Measurements from ENCODE around the gene KRT33A.

The KRT33A gene

DNA sequence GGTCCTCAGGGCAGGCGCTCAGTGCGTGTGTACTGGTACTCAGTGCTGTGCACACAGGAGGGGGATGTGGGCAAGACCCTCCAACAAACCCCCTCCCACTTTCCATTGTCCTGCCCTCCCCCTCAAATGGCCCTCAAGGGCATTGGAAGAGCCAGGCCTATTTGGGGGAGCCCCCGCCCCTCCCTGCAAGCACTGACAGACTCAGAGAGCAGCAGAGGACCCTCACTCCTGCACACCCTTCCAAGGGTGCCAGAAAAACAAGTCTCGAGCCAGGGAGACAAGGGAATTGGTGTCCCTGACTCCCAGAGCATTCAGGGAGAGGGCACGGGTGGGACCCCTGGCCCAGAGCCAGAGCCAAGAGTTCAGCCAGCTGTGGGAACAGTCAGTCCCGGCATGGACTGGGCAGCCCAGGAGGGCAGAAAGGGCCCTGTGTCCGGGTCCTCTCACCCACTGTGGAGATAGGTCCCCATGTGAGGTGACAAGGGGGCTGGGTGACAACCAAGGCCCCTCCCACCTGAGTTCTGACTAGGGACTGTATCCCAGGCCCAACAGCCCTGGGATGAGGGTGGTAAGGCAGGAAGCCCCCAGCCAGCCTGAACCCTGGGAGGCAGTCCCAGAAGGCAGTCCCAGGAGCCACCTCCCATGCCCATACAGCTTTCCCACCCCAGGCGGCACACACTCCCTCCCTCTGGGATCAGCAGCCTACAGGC lies 23.1 kb downstream of the KRT33A start:
- no peak for DNase-seq

DNA sequence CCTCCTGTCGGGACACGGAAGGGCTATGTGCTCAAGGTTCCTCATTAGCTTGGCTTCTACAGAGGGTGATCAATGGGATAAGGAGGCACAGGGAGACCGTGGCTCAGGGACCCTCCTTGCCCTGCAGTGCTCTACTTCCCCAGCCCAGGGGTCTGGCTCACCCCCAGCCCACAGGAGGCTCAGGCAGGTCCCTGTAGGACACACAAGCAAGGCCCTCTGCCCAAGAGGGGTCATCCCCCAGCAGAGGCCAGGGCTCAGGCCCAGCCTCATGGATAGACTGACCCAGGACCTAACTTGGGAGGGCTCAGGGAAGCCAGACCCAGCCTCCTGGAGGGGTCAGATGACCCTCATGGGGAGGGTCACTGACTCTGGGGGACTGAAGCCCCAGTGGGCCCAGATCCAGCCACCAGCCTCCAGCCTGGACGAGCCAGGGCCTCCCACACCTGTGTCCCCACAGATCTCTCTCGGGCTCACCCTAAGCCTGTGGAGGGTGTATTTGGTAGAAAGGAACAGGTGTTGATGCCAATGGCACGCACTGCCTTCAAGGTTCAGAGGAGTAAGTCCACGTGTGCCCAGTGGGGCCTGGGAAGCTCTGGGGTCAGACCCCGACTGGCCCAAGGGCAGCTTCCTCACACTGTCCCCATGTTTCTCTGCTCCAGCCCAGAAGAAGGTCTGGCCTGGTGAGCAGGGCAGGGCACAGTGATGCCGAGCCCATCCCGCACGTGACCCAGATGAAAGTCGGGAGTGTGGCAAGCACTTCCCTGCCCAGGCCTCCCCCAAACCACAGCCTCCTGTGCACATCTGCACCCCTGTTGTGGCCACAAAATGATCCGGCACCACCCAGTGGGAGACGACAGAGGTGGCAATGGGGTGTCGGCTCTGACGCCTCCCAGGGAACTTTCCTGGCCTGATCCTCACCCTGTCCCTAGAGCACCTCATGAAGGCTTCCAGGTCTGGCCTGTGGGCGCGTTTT lies 24.2 kb downstream of the KRT33A start:
- no peak for DNase-seq

DNA sequence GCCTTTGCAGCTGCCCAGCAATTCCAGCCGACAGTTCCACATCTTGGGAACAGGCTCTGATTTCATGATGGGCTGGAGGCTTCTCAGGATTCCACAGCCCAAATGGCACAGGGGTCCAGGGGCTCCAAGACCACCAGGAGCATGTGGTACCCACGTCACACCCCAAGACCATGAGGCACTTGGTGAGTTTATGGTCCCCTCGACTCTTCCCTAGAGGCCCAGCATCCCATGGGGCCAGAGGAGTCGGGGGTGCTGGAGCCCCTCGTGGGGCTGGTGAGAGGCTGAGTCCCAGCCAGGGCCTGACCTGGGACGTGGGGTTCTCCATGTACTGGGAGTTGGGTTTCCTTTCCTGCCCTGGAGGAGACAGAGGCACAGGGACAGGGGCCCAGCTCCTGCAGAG lies 25.0 kb downstream of the KRT33A start:
- DNase-seq: no peak

- DNase-seq: no peak
Measured at GRCh38 chr17:41325126-41325525, 25.5 kb downstream of the KRT33A start.

GRCh38 chr17:41324180-41325075 lies 26.2 kb downstream of the KRT33A start:
- no peak for DNase-seq

DNA sequence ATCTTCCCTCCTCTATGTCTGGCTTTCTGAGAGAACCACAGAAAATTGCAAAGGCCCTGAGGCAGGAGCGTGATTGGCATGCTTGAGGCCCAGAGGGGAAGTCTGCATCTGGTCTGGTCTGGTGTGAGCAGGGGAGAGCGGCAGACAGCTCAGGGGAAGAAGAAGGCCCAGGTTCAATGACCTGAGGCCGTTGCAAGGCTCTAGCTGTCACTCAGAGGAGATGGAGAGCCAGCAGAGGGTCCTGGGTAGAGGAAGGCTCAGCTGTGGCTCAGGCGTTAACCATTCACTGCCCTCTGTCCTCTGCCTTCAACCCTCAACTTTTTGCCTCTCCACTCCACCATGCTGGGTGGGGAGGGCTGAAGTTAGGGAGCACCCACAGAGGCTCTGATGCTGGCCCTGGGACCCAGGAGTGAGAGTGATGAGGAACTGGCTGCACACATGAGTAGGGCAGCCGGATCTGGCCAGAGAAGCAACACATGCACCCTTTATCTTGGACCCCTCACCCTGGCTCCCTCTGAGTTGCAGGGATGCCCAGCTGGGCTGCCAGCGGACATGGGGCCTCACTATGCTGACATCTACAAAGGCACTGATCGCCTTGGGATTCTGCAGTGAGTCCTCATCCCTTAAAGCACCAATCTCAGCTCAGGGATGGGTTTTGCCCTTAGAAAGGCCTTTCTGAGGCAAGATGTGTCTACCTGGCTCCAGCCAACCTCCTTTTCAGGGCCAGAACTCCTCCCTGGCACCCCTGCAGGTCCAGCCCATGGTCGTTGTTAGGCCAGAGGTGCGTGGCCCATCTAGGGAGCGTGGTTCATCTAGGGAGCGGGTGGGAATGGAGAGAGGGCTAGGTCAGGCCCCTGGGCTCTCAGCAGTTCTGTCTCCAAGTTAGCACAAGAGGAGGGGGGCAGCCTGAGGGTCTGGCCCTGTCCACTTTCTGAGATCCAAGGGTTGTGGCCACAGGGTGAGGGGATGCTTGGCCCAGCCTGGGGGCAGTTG lies 27.4 kb downstream of the KRT33A start:
- DNase-seq: no peak

- DNase-seq: peak in 1 of 2 experiments; percentile 5
Measured at GRCh38 chr17:41322094-41322902, 28.3 kb downstream of the KRT33A start.

DNA sequence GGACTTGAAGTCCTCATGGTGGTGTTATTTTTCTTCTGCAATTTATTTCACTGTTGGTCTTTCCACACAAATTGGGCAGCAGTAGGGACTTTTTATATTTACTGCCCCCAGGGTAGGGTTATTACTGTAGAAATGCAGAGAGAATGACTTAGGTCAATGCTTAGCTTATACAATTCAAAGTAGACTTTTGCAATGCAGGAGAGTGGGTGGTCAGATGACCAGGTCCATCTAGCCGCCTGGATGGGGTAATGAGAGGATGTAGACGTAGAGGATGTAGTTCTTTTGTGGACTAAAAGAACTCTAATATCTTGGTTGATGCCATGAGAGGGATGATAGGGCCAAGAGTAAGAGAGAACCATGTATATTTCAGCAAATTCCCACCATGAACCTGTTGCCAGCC lies 32.4 kb downstream of the KRT33A start:
- no peak for DNase-seq

GRCh38 chr17:41315814-41316445 lies 34.7 kb downstream of the KRT33A start:
- DNase-seq: no peak

GRCh38 chr17:41315204-41315794 lies 35.3 kb downstream of the KRT33A start, which contains the start of gene KRTAP17-1:
TSS of gene KRTAP17-1 (minus strand) at chr17:41315710. CDS start at chr17:41315650, 60 bp downstream.
- DNase-seq: no peak

DNA sequence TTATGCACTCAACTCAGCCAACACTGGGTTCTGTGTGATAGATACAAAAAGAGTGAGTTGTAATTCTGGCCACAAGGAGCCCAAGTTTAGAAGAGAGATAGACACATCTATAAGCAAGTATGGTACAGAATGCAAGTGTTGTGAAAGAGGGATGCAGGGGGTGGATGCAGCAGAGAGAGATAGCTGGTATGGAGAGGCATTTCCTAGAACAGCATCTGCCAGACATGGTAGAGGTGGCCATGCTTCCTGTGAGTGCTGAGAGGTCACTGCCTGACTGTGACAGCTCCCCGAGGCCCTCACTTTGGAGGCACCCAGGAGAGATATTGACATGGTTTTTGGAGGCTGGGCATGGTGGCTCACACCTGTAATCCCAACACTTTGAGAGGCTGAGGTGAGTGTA lies 39.5 kb downstream of the KRT33A start:
- no peak for DNase-seq

DNA sequence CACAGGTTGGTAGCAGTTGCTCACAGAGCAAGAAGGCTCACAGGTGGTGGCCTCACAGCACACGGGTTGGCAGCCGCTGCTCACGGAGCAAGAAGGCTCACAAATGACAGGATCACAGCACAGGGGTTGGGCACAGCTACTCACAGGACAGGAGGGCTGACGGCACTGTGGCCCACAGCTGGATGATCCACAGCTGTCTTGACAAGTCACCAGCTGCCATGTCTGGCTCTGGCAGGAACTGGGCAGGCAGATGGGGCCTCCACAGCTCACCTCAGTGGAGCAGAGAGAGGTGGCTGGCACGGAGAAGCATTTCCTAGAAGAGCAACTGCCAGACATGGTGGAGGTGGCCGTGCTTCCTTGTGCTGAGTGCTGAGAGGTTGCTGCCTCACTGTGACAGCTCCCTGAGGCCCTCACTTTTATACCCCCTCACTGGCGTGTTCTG lies 41.7 kb downstream of the KRT33A start, which contains the start of gene KRTAP16-1:
Gene KRTAP16-1, minus strand, starts transcription at position 392 of the 442 bp plus-strand sequence. Its CDS starts 56 bp downstream, at position 336.
- DNase-seq: peak in 1 of 2 experiments; percentile 32

- peak; percentile 2 to 40 for DNase-seq
Measured at GRCh38 chr17:41308251-41308917, 42.2 kb downstream of the KRT33A start.

DNA sequence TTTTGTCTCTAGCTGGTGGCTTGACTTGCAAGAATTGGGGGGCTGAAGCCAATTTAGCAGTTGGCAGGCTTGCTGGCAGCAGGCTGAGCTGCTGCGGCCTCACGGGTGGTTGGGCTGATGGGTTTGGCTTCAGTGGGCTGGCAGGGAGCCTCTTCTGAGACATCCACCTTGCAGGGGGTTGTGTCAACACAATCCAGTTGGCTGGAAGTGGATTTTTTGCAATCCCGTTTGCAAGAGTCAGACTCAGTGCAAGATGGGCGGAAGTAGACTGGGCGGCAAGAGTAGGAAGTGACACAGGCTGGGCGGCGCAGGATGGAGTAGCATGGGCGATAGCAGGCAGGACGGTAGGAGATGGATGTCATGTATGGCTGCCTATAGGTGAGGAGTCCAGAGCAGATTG lies 43.0 kb downstream of the KRT33A start:
- DNase-seq: no peak

GRCh38 chr17:41304091-41304490 lies 46.5 kb downstream of the KRT33A start:
- DNase-seq: no peak

DNA sequence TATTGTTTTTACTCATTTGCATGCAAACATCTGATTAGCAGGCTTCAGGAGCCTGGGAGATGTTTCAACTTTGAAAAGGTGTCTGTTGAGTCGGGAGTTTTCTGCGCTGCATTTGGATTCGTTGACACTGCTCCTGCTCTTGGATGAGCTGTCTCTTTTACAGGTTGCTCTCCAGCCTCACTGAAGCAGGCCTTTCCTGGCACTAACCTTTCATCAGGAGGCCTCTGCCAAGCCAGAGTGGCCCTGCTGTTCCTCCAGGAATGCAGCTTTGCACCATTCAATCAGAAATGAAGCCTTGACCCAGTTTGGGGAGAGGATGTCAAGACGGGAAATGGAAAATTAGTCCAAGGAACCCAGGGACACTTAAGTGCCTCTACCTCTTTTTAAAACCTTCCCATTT lies 47.6 kb downstream of the KRT33A start:
- DNase-seq: no peak

- DNase-seq: no peak
Measured at GRCh38 chr17:41301916-41302901, 48.4 kb downstream of the KRT33A start, which contains the start of gene KRTAP29-1. TSS of gene KRTAP29-1 (minus strand) at chr17:41302851. CDS start at chr17:41302851, 0 bp downstream.

Data from SHP77 (cell line).